Hepatocyte (in vitro differentiated cells): Measurements from ENCODE around the gene ERAP2.

Source experiments
- CTCF ChIP-seq: fragments of 200-600 bp; sonication (generic); IDR thresholded peaks from 2 replicates; pipeline ENCODE4 v1.5.1; 2016; ENCODE audit warnings: antibody characterized with exemption, mild to moderate bottlenecking; ENCODE audit not compliant: poor library complexity
- EZH2phosphoT487 ChIP-seq: fragments of 200-600 bp; sonication (generic); IDR thresholded peaks from one replicate; pipeline ENCODE4 v1.6.1; 2018; ENCODE audit warnings: antibody characterized with exemption, mild to moderate bottlenecking, low read depth, moderate library complexity; ENCODE audit not compliant: unreplicated experiment, severe bottlenecking

GRCh38 chr5:96885518-96886338 lies 9.4 kb downstream of the ERAP2 start:
- TF ChIP-seq CTCF, result no peak
- TF ChIP-seq EZH2phosphoT487, result no peak
